Natural killer cell (primary cell): ENCODE results near the gene FIGNL1. TPM values are rescaled to one million over a fixed set of nuclear protein-coding genes. Genes with fewer than 3 reads are reported as not detected.

ENCODE experiments used
- ATAC-seq, 3 donors: fragments of 150-1000 bp in 2 of 3; fragments of 200-7000 bp in 1 of 3; cut with Tn5 transposase; 1 replicate in 1 of 3; 2 replicates in 2 of 3; pipeline ENCODE4 v1.10.0; 2021; ENCODE audit warnings: mild to moderate bottlenecking in 2 of 3, moderate library complexity in 2 of 3
- DNase-seq, 2 donors: peaks; one replicate each; pipeline versions ENCODE4 v3.0.0 to v3.0.0-alpha.2; 2013 to 2021; ENCODE audit warnings: mixed read lengths in 1 of 2
- H3K27ac ChIP-seq: one replicate; pipeline ENCODE4 v1.5.1; 2013; ENCODE audit warnings: mild to moderate bottlenecking, low read length
- H3K27me3 ChIP-seq: one replicate; pipeline ENCODE4 v1.6.1; 2013; ENCODE audit warnings: low read length; ENCODE audit not compliant: control insufficient read depth, insufficient read depth
- H3K36me3 ChIP-seq: one replicate; pipeline ENCODE4 v1.6.1; 2013; ENCODE audit warnings: low read length; ENCODE audit not compliant: control insufficient read depth, insufficient read depth
- H3K4me1 ChIP-seq: one replicate; pipeline ENCODE4 v1.6.1; 2013; ENCODE audit warnings: low read length; ENCODE audit not compliant: control insufficient read depth, insufficient read depth
- H3K4me3 ChIP-seq: one replicate; pipeline ENCODE4 v1.5.1; 2013; ENCODE audit warnings: low read length
- H3K9me3 ChIP-seq: one replicate; pipeline ENCODE4 v1.6.1; 2013; ENCODE audit warnings: low read length; ENCODE audit not compliant: control insufficient read depth, insufficient read depth
- H3K27ac Mint-ChIP-seq, 2 donors: one replicate each; pipeline ENCODE4 v1.8.0; 2022; ENCODE audit warnings: mild to moderate bottlenecking in 2 of 2, mixed read lengths in 2 of 2, moderate library complexity in 1 of 2
- H3K27me3 Mint-ChIP-seq, 2 donors: one replicate each; pipeline ENCODE4 v1.8.0; 2022; ENCODE audit warnings: low read depth in 2 of 2, mixed read lengths in 2 of 2
- H3K36me3 Mint-ChIP-seq: one replicate; pipeline ENCODE4 v1.8.0; 2022; ENCODE audit warnings: mixed read lengths
- H3K4me1 Mint-ChIP-seq, 2 donors: one replicate each; pipeline ENCODE4 v1.8.0; 2022; ENCODE audit warnings: mixed read lengths in 2 of 2
- H3K4me3 Mint-ChIP-seq: one replicate; pipeline ENCODE4 v1.8.0; 2022; ENCODE audit warnings: mild to moderate bottlenecking, moderate library complexity, mixed read lengths
- H3K9me3 Mint-ChIP-seq, 2 donors: one replicate each; pipeline ENCODE4 v1.8.0; 2022; ENCODE audit warnings: mixed read lengths in 2 of 2
- WGBS: methylation state at CpG from one replicate; pipeline ENCODE4 v1.1.7; 2013; ENCODE audit warnings: missing lambda C conversion rate; ENCODE audit not compliant: insufficient coverage; 5-methylcytosine and 5-hydroxymethylcytosine counted together
- intact Hi-C: fragments of 100-400 bp; cut with micrococcal nuclease; formaldehyde crosslinking; loops from one replicate; pipeline ENCODE4 v1.14.2; 2022
- total RNA-seq, 4 donors: library from RNA; stranded (reverse); fragments of 120-200 nt in 1 of 4; gene quantifications; one replicate each; pipeline versions ENCODE4 v1.2.3 to v1.2.4, GENCODE V29; 2013 to 2022
- TF ChIP-seq, protein P1 (sequence below): fragments of 200-600 bp; IDR thresholded peaks from one replicate; pipeline ENCODE4 v1.8.0; 2022; ENCODE audit warnings: antibody characterized with exemption

Gene FIGNL1
- total RNA-seq, 3 donors from 2014 or later (not counting 1 experiment from before 2014, with no cell fraction given), result 5.5 to 12.6 (median 7.6) TPM

DNA sequence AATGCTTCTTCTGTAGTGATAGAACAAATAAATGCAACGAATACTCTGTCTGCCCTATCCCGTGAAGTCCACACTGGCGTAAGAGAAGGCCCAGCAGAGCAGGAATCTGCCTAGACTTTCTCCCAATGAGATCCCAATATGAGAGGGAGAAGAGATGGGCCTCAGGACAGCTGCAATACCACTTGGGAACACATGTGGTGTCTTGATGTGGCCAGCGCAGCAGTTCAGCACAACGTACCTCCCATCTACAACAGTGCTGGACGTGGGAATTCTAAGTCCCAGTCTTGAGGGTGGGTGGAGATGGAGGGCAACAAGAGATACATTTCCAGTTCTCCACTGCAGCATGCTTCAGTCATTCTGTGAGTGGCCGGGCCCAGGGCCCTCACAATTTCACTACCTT lies 45.8 kb downstream of the FIGNL1 start:
- Mint-ChIP-seq H3K4me3 (no peak overlapping the region), H3K4me1 (peaks cover 53 to 72% of the 10 kb centered on the region in 2 donors), H3K36me3 (peaks cover 18% of the 10 kb centered on the region), H3K27me3 (no peaks in the 10 kb centered on the region), H3K9me3 (no peaks in the 10 kb centered on the region), H3K27ac (peak overlapping the region; percentile 72 to 91)
- no peak for DNase-seq
- no peak for ATAC-seq
- intact Hi-C loops, result no loop called here
- Histone ChIP-seq H3K4me3 (no peak overlapping the region), H3K27ac (no peak overlapping the region), H3K9me3 (no peaks in the 10 kb centered on the region), H3K27me3 (no peaks in the 10 kb centered on the region), H3K4me1 (peaks cover 35% of the 10 kb centered on the region), H3K36me3 (peaks cover 59% of the 10 kb centered on the region)
- 93% methylated on average over 4 of the region's 7 CpGs for WGBS
- TF ChIP-seq, protein P1, sequence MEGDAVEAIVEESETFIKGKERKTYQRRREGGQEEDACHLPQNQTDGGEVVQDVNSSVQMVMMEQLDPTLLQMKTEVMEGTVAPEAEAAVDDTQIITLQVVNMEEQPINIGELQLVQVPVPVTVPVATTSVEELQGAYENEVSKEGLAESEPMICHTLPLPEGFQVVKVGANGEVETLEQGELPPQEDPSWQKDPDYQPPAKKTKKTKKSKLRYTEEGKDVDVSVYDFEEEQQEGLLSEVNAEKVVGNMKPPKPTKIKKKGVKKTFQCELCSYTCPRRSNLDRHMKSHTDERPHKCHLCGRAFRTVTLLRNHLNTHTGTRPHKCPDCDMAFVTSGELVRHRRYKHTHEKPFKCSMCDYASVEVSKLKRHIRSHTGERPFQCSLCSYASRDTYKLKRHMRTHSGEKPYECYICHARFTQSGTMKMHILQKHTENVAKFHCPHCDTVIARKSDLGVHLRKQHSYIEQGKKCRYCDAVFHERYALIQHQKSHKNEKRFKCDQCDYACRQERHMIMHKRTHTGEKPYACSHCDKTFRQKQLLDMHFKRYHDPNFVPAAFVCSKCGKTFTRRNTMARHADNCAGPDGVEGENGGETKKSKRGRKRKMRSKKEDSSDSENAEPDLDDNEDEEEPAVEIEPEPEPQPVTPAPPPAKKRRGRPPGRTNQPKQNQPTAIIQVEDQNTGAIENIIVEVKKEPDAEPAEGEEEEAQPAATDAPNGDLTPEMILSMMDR, result no peak

DNA sequence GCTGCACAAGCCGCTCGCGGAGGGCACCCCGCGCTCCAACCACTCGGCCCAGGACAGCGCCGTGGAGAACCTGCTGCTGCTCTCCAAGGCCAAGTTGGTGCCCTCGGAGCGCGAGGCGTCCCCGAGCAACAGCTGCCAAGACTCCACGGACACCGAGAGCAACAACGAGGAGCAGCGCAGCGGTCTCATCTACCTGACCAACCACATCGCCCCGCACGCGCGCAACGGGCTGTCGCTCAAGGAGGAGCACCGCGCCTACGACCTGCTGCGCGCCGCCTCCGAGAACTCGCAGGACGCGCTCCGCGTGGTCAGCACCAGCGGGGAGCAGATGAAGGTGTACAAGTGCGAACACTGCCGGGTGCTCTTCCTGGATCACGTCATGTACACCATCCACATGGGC lies 50.0 kb downstream of the FIGNL1 start:
- 97% methylated on average over 41 of the region's 41 CpGs for WGBS
- Histone ChIP-seq H3K36me3 (peaks cover 78% of the 10 kb centered on the region), H3K9me3 (no peaks in the 10 kb centered on the region), H3K4me1 (peaks cover 22% of the 10 kb centered on the region), H3K27ac (no peak overlapping the region), H3K4me3 (no peak overlapping the region), H3K27me3 (no peaks in the 10 kb centered on the region)
- H3K27ac Mint-ChIP-seq, result peak overlapping the region in 1 of 2 donors; percentile 51
- ATAC-seq (no peak), DNase-seq (no peak)
- H3K4me3 Mint-ChIP-seq, result no peak overlapping the region
- H3K36me3 Mint-ChIP-seq, result peaks cover 24% of the 10 kb centered on the region
- TF ChIP-seq, protein P1, result no peak
- peaks cover 50 to 62% of the 10 kb centered on the region in 2 donors for H3K4me1 Mint-ChIP-seq
- intact Hi-C loops, result no loop called here
- H3K9me3 Mint-ChIP-seq, result no peaks in the 10 kb centered on the region
- no peaks in the 10 kb centered on the region for H3K27me3 Mint-ChIP-seq

GRCh38 chr7:50399635-50400034 lies 50.5 kb downstream of the FIGNL1 start:
- Histone ChIP-seq H3K27ac (no peak overlapping the region), H3K4me3 (no peak overlapping the region), H3K9me3 (no peaks in the 10 kb centered on the region), H3K4me1 (peaks cover 21% of the 10 kb centered on the region), H3K36me3 (peaks cover 78% of the 10 kb centered on the region), H3K27me3 (no peaks in the 10 kb centered on the region)
- peak overlapping the region; percentile 51 to 95 for H3K27ac Mint-ChIP-seq
- ATAC-seq (no peak), DNase-seq (no peak)
- intact Hi-C loops, result loop anchor here (5.0 kb wide), 1 partner anchor 37 kb away; no protein-coding TSS in a partner anchor
- no peak overlapping the region for H3K4me3 Mint-ChIP-seq
- H3K4me1 Mint-ChIP-seq, result peaks cover 46 to 62% of the 10 kb centered on the region in 2 donors
- peaks cover 24% of the 10 kb centered on the region for H3K36me3 Mint-ChIP-seq
- TF ChIP-seq, protein P1, result no peak
- no peaks in the 10 kb centered on the region for H3K27me3 Mint-ChIP-seq
- 92% methylated on average over 21 of the region's 21 CpGs for WGBS
- no peaks in the 10 kb centered on the region for H3K9me3 Mint-ChIP-seq

- H3K27ac ChIP-seq, result no peak overlapping the region
- no peaks in the 10 kb centered on the region for H3K27me3 ChIP-seq
- Mint-ChIP-seq H3K4me3 (no peak overlapping the region), H3K27ac (peak overlapping the region; percentile 82 to 95), H3K36me3 (peaks cover 24% of the 10 kb centered on the region), H3K27me3 (no peaks in the 10 kb centered on the region), H3K4me1 (peaks cover 48 to 64% of the 10 kb centered on the region in 2 donors), H3K9me3 (no peaks in the 10 kb centered on the region)
- no peak overlapping the region for H3K4me3 ChIP-seq
- peaks cover 78% of the 10 kb centered on the region for H3K36me3 ChIP-seq
- TF ChIP-seq, protein P1, result no peak
- WGBS, result 86% methylated on average over 1 of the region's 1 CpG
- DNase-seq, result no peak
- peaks cover 22% of the 10 kb centered on the region for H3K4me1 ChIP-seq
- intact Hi-C loops, result loop anchor here (5.0 kb wide), 1 partner anchor 37 kb away; no protein-coding TSS in a partner anchor
- ATAC-seq, result no peak
- no peaks in the 10 kb centered on the region for H3K9me3 ChIP-seq
Observed at GRCh38 chr7:50399206-50399605, 50.9 kb downstream of the FIGNL1 start.
